GM18951 (cell line): ENCODE results near the gene PJA1.

Experiments used
- POLR2A ChIP-seq: IDR thresholded peaks from 4 replicates; pipeline ENCODE4 v1.6.1; 2011; ENCODE audit warnings: mild to moderate bottlenecking; ENCODE audit not compliant: insufficient read length, insufficient read depth; ENCODE audit errors: extremely low read depth
- in situ Hi-C: fragments of 300-500 bp; cut with MboI; formaldehyde crosslinking; loops from one replicate; pipeline ENCODE4 v1.12.0; 2022; ENCODE audit warnings: low sequenced_read_pairs, mixed read lengths, inconsistent platforms; ENCODE audit not compliant: unreplicated experiment

Gene PJA1

GRCh38 chrX:69165087-69165651, at the start of gene PJA1:
TSS of gene PJA1 (minus strand) at chrX:69165453. CDS start at chrX:69163073, 2,380 bp downstream.
- in situ Hi-C loops: no loop called here
- TF ChIP-seq POLR2A: peak; percentile 51

DNA sequence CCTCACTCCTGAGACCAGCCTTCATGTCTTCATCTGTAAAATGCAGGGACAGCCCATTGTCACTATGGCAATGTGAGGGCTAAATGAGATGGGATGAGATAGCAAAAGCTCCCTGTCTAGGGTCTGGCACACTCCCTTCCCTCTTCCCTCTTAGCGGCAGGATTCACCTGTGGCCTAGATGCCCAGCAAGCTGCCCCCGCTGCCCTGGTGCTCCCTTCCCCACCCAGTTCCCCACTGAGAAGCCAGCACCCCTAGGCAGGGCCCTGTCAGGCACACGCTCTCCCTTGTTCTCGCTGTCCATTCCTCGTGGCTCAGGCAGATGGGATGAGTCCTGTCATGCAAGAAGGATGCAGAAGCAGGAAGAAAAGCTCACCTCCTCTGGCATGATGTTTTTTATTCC, 49.2 kb upstream of the PJA1 start:
- in situ Hi-C loops: no loop called here
- TF ChIP-seq POLR2A: no peak

DNA sequence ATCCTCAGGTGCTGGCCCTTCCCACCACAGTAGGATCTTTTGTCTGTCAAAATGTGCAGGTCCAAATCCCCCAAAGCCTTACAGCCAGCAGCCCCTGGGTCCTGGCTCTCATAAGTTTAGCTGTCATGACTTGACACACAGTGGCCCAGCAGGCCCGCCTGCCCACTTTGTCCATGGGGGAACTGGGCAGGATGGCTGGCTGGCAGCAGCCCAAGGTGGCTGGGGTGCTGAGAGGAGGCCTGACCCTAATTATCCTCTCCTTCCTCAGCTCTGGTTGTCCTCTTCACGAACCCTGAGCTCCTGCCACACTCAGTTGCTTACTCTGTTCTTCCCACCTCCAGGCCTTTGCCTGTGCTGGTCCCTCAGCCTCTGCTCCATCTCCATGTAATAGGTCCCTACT, 46.4 kb upstream of the PJA1 start:
- TF ChIP-seq POLR2A: no peak
- in situ Hi-C loops: no loop called here

GRCh38 chrX:69210581-69210980, 45.3 kb upstream of the PJA1 start:
- no peak for TF ChIP-seq POLR2A
- in situ Hi-C loops: no loop called here

GRCh38 chrX:69207216-69207615, 42.0 kb upstream of the PJA1 start:
- TF ChIP-seq POLR2A: no peak
- in situ Hi-C loops: no loop called here

DNA sequence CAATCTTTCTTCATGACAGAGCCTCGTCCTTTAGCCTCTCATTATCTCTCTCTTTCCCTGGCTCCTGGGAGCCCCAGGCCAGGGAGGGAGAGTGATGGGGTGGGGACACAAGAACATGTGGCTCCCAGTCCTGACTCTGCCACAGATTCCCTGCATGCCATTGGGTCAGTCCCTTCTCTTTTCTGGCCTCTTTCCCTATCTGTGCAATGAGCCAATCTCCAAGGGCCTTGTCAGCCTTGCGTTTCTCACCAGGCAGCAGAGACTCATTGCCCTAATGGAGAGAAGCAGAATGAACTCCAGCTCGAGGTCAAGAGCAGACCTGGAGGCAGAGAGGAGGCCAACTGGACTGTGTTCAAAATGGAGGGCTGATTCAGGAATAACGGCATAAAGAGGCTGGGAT, 38.4 kb upstream of the PJA1 start:
- in situ Hi-C loops: no loop called here
- TF ChIP-seq POLR2A: no peak

DNA sequence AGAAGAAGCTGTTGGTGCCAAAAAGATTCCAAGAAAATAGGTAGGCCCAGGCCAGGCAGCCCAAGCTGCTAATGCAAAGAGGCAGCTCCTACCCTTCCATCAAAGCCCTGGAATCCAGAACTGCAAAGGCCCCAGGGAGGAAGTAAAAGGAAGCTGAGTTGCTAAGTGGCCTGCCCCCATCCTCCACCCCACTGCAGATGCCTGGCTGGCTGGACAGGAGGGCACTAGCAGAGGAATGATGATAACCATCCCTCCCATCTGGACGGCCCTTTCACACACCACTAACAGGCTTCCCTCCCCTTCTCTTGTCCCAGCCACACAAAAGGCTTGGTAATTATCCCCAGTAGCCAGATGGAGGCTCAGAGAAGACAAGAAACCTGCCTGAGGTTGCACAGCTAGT, 32.4 kb upstream of the PJA1 start:
- in situ Hi-C loops: no loop called here
- no peak for TF ChIP-seq POLR2A

GRCh38 chrX:69196666-69197065, 31.4 kb upstream of the PJA1 start:
- in situ Hi-C loops: no loop called here
- TF ChIP-seq POLR2A: no peak

DNA sequence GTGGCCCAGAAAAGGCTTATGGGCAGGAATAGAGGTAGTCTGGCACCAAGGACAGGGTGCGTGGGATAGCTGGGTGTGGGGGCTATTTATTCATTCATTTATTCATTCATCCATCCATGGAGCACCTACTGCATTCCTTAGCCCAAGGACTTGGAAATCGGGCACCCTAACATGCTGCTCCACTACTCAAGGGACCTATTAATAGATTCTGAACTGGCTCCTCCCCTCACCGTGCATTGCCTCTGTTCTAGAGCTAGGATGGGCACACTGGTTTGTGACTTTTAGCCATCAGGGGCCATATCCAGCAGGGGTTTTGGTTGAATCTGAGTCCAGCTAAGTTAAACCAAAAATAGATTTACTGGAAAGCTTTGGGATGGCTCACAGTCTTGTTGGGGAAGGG, 30.6 kb upstream of the PJA1 start:
- in situ Hi-C loops: no loop called here

GRCh38 chrX:69195192-69195591, 29.9 kb upstream of the PJA1 start:
- TF ChIP-seq POLR2A: no peak
- in situ Hi-C loops: no loop called here

More for the DNA sequence above, 30.6 kb upstream of the PJA1 start:
- TF ChIP-seq POLR2A: no peak

GRCh38 chrX:69192603-69193002, 27.4 kb upstream of the PJA1 start:
- in situ Hi-C loops: no loop called here
- TF ChIP-seq POLR2A: no peak

DNA sequence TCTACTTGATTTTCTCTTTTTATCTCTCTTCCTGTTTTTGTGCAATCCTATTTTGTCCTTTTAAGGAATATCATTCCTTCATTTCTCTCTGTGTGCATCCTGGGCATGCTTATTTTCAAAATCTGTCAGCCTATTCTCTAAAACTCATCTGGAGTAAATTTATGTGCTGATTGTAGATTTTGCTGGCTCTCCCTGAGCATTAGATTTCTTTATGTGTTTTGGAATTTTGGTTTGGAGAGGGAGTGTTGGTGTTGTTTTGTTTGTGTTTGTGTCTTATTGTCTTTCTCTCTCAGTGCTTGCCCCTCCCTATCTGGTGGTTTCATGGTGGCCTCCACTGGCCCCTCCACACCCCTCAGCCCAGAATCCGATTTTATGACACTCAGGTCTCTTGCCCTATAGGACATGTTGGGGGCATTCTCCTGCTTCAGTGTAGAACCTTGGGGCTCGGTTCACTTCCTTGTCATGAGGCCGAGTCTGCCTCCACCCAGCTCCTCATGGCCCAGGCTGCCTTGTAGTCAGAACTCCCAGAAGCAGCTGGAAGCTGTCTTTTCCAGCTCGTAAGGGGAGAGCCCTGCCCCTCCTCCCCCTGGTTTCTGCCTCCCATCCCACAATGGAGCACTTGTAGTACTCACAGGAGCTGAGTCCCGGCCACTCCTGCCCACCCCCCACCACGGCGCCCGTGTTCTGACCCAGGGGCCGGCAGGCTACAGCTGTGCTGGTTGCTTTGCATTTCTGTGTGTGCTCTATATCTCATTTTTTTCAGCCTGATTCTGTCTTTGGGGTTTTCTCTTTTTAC, 24.5 kb upstream of the PJA1 start:
- in situ Hi-C loops: no loop called here
- no peak for TF ChIP-seq POLR2A

DNA sequence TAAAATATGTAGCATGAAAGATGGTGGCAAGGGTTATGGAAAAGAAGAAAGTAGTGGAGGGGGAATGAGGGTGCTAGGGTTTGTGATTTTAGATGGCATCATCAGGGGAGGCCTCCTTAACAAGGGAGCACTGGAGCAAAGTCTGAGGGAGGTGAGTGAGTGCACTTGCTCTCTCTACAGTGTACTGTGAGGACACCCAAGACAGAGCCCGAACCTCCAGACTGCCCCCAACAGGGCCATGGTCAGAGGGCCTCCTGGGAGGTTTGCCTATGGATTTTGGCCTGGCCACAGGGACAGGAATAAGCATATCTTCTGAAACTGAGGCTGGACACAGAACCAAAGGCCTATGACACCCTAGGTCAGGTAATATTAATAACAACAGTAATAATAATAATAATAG, 21.4 kb upstream of the PJA1 start:
- in situ Hi-C loops: no loop called here
- TF ChIP-seq POLR2A: no peak

DNA sequence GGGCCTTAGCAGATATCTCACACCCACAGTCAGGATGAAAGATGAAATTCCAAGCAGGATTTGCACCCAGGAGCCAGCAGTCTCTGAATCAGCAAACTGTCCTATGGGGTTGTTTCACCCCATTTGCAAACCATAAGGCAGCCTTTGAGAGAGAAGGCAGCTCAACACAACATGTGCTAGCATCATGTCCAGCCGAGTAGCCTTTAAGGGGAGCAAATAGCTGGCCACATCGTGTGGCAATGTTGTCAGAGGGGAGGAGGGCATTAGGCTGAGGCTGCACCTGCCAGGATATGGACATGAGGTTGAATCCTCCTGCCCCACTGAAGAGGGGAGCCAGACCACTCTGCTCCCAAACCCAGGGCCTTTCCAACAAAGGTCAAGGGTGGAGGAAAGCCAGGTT, 20.6 kb upstream of the PJA1 start:
- in situ Hi-C loops: no loop called here
- no peak for TF ChIP-seq POLR2A

DNA sequence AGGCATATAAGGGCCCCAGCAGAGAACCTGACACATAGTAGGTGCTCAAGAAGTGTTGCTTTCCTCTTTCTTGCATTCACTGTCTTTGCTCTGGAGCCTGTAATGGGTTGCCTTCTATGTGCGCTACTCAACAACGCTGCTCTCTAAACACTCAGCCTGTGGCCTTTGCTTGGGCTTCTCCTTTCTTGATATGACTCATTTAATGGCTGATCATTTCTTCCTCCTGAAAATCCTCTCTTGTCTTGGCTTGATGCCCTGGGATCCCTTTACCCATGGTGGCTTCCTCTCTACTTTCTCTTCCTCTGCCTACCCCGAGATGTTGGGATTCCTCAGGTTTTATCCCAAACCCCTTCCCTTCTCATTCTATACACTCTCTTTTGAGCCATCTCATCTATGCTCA, 19.9 kb upstream of the PJA1 start:
- no peak for TF ChIP-seq POLR2A
- in situ Hi-C loops: no loop called here

GRCh38 chrX:69182818-69183380, 17.6 kb upstream of the PJA1 start:
- TF ChIP-seq POLR2A: no peak
- in situ Hi-C loops: no loop called here
